Transverse colon (tissue), 3 donors: ENCODE results near the gene ATP1A4.

Experiments
- EP300 ChIP-seq: sonication (generic); formaldehyde crosslinking; IDR thresholded peaks from one replicate; pipeline ENCODE4 v1.6.1; 2017; ENCODE audit warnings: antibody characterized with exemption, low read depth
- POLR2A ChIP-seq: fragments of 450-650 bp; IDR thresholded peaks from one replicate; pipeline ENCODE4 v1.6.1; 2016; ENCODE audit warnings: antibody characterized with exemption, mild to moderate bottlenecking, moderate library complexity
- TF ChIP-seq, protein P1 (sequence below), 5 experiments: fragments of 200-600 bp in 3 of 5; fragments of 450-650 bp in 2 of 5; sonication (generic) in 3 of 5; IDR thresholded peaks; 1 replicate in 2 of 5; 2 replicates in 3 of 5; pipeline ENCODE4 v1.5.1; 2016 to 2017; ENCODE audit warnings: antibody characterized with exemption in 5 of 5, inconsistent platforms in 3 of 5, mild to moderate bottlenecking in 2 of 5, moderate library complexity in 1 of 5

DNA sequence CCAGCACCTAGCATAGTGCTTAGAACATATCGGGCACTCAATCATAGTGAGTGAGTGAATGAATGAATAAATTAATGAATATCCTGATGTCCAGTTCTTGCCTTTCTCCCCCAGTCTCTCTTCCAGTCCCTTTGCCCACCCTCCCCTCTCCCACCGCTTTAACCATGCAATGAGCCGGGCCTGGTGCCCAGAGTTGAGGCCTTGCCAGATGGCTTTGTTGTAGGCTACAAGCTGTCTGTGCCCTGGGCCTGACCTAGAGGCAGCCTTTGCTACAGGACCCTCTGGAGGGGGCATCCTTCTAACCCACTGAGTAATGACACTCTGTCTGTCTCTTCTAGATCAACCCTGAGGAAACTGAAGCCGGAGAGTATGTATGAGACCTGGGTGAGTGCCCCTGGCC, 45.8 kb downstream of the ATP1A4 start:
- TF ChIP-seq POLR2A (no peak), EP300 (no peak)
- TF ChIP-seq, protein P1, sequence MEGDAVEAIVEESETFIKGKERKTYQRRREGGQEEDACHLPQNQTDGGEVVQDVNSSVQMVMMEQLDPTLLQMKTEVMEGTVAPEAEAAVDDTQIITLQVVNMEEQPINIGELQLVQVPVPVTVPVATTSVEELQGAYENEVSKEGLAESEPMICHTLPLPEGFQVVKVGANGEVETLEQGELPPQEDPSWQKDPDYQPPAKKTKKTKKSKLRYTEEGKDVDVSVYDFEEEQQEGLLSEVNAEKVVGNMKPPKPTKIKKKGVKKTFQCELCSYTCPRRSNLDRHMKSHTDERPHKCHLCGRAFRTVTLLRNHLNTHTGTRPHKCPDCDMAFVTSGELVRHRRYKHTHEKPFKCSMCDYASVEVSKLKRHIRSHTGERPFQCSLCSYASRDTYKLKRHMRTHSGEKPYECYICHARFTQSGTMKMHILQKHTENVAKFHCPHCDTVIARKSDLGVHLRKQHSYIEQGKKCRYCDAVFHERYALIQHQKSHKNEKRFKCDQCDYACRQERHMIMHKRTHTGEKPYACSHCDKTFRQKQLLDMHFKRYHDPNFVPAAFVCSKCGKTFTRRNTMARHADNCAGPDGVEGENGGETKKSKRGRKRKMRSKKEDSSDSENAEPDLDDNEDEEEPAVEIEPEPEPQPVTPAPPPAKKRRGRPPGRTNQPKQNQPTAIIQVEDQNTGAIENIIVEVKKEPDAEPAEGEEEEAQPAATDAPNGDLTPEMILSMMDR (IDR thresholded peaks at IDR 0.05) = no peak
